ENCODE measurements around the gene KCTD8.

KCTD8 gene

DNA sequence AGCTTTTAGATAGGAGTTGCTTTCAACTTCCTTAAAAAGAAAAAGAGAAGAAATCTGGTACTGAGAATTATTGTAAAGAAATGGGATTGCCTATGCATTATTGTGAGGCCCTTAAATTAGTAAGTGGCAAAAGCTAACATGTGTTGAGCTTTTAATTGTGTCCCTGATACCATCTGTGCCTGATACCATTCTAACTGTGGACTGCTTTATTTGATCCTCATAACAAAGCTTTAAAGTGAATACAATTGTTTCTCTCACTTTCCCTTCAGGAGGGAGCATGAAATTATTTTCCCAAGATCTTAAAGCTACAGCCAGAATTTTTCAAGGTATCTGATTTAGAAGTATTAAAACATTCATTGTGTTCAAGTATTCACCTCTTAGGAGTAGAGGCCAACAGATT lies 9.9 kb downstream of the KCTD8 start:
- Histone ChIP-seq H3K9me2 (replicated peaks; ENCODE audit: insufficient read depth, low read length) (no peaks in the 10 kb centered on the region), H3K9me3 (replicated peaks; ENCODE audit: insufficient read depth, low read length) (no peaks in the 10 kb centered on the region), H3F3A (ENCODE audit: insufficient read depth, low read length) (no peaks in the 10 kb centered on the region), H3K79me2 (ENCODE audit: low read length) (no peaks in the 10 kb centered on the region), H2AFZ (ENCODE audit: low read length) (no peak overlapping the region), H3K9ac (ENCODE audit: low read length) (no peak overlapping the region), H3K27ac (ENCODE audit: low read length) (no peak overlapping the region), H3K4me2 (ENCODE audit: low read depth, low read length) (no peak overlapping the region), H3K4me3 (ENCODE audit: low read length) (no peak overlapping the region), H3K4me1 (ENCODE audit: low read length) (0 out of 2 replicates have a peak, but pooled peaks cover 6% of the 10 kb centered on the region), H3K27me3 (replicated peaks; ENCODE audit: insufficient read depth, low read length) (no peaks in the 10 kb centered on the region), H3K36me3 (replicated peaks; ENCODE audit: insufficient read depth, low read length) (no peaks in the 10 kb centered on the region), H4K20me1 (ENCODE audit: insufficient read depth, low read length) (no peaks in the 10 kb centered on the region)
- TF ChIP-seq, protein P1, sequence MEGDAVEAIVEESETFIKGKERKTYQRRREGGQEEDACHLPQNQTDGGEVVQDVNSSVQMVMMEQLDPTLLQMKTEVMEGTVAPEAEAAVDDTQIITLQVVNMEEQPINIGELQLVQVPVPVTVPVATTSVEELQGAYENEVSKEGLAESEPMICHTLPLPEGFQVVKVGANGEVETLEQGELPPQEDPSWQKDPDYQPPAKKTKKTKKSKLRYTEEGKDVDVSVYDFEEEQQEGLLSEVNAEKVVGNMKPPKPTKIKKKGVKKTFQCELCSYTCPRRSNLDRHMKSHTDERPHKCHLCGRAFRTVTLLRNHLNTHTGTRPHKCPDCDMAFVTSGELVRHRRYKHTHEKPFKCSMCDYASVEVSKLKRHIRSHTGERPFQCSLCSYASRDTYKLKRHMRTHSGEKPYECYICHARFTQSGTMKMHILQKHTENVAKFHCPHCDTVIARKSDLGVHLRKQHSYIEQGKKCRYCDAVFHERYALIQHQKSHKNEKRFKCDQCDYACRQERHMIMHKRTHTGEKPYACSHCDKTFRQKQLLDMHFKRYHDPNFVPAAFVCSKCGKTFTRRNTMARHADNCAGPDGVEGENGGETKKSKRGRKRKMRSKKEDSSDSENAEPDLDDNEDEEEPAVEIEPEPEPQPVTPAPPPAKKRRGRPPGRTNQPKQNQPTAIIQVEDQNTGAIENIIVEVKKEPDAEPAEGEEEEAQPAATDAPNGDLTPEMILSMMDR (IDR thresholded peaks at IDR 0.05; ENCODE audit: low read length): no peak
- TF ChIP-seq EZH2phosphoT487 (IDR thresholded peaks at IDR 0.05; ENCODE audit: low read length): no peak
- no peak for TF ChIP-seq EZH2 (optimal IDR thresholded peaks at IDR 0.05; ENCODE audit: low read depth, low read length)
- DNase-seq: no peak

DNA sequence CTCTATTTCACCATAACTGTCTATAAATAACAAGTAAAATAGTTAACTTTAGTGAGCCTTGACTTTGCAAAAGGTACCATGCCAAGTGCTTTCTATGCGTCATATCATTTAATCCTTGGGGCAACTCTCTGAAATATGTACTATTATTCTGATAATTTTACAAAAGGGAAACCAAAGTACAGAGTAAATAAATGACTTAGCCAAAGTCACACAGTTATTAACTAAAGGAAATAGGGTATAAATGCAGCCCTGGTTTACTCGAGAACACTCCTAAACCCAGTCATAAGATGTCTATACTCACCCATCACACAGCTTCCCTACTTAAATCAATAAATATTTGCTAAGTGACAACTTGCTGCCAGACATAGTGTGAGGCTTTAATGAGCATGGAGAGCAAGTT lies 14.4 kb downstream of the KCTD8 start:
- Histone ChIP-seq H2AFZ (ENCODE audit: low read length) (no peak overlapping the region), H3K9me2 (replicated peaks; ENCODE audit: insufficient read depth, low read length) (no peaks in the 10 kb centered on the region), H3K4me2 (ENCODE audit: low read depth, low read length) (no peak overlapping the region)

DNA sequence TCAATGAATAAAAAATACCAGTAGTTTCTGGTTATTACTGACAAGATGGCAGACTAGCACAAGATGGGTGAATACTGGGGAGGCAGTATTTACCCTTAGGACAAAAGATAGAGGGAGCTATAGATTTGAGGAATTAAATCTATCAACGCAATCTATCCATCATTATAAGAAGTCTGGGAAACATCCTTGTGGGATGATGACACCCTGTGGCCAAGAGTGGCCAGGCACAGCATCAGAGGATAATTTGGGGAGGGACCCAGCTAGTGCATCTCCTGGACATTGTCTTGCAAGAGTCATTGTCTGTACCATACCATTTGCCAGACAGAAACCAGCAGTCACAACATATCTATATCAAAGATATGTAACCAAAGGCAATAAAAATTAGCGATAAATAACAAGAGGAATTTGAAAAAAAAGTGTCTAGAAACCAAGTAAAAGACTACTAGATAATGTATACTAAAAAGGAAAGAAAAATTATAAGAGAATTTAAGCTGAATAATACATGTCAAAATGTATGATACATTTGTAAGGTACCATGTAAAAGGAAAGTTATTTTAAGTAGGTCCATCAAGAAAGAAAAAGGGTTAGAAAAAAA lies 22.9 kb downstream of the KCTD8 start:
- H3K36me3 ChIP-seq (replicated peaks; ENCODE audit: insufficient read depth, low read length): no peaks in the 10 kb centered on the region
- H3F3A ChIP-seq (ENCODE audit: insufficient read depth, low read length): no peaks in the 10 kb centered on the region
- H3K4me3 ChIP-seq (ENCODE audit: low read length): no peak overlapping the region
- no peaks in the 10 kb centered on the region for H3K27me3 ChIP-seq (replicated peaks; ENCODE audit: insufficient read depth, low read length)
- no peak overlapping the region for H3K27ac ChIP-seq (ENCODE audit: low read length)
- H4K20me1 ChIP-seq (ENCODE audit: insufficient read depth, low read length): no peaks in the 10 kb centered on the region
- no peak for DNase-seq
- no peak overlapping the region for H2AFZ ChIP-seq (ENCODE audit: low read length)
- H3K9ac ChIP-seq (ENCODE audit: low read length): no peak overlapping the region
- TF ChIP-seq, protein P1 (IDR thresholded peaks at IDR 0.05; ENCODE audit: low read length): peak; percentile 24; the same call in 1 of the 2 replicates
- no peak for TF ChIP-seq EZH2 (optimal IDR thresholded peaks at IDR 0.05; ENCODE audit: low read depth, low read length)
- no peak for TF ChIP-seq EZH2phosphoT487 (IDR thresholded peaks at IDR 0.05; ENCODE audit: low read length)
- no peaks in the 10 kb centered on the region for H3K9me3 ChIP-seq (replicated peaks; ENCODE audit: insufficient read depth, low read length)
- H3K4me2 ChIP-seq (ENCODE audit: low read depth, low read length): no peak overlapping the region
- no peaks in the 10 kb centered on the region for H3K4me1 ChIP-seq (ENCODE audit: low read length)
- no peaks in the 10 kb centered on the region for H3K79me2 ChIP-seq (ENCODE audit: low read length)
- H3K9me2 ChIP-seq (replicated peaks; ENCODE audit: insufficient read depth, low read length): no peaks in the 10 kb centered on the region

More for the DNA sequence above, 14.4 kb downstream of the KCTD8 start:
- no peak for DNase-seq
- Histone ChIP-seq H3K4me1 (ENCODE audit: low read length) (0 out of 2 replicates have a peak, but pooled peaks cover 6% of the 10 kb centered on the region), H3K36me3 (replicated peaks; ENCODE audit: insufficient read depth, low read length) (no peaks in the 10 kb centered on the region), H3K27ac (ENCODE audit: low read length) (no peak overlapping the region), H3F3A (ENCODE audit: insufficient read depth, low read length) (no peaks in the 10 kb centered on the region), H3K79me2 (ENCODE audit: low read length) (no peaks in the 10 kb centered on the region), H3K27me3 (replicated peaks; ENCODE audit: insufficient read depth, low read length) (no peaks in the 10 kb centered on the region), H3K9ac (ENCODE audit: low read length) (no peak overlapping the region), H3K9me3 (replicated peaks; ENCODE audit: insufficient read depth, low read length) (no peaks in the 10 kb centered on the region), H3K4me3 (ENCODE audit: low read length) (no peak overlapping the region), H4K20me1 (ENCODE audit: insufficient read depth, low read length) (no peaks in the 10 kb centered on the region)
- TF ChIP-seq EZH2 (optimal IDR thresholded peaks at IDR 0.05; ENCODE audit: low read depth, low read length) (no peak), EZH2phosphoT487 (IDR thresholded peaks at IDR 0.05; ENCODE audit: low read length) (no peak)
- TF ChIP-seq, protein P1 (IDR thresholded peaks at IDR 0.05; ENCODE audit: low read length): no peak

All from MM.1S (cell line).